Spleen (tissue), 7 donors: ENCODE measurements around the gene FUT9.

Experiments
- POLR2A ChIP-seq, 3 donors: fragments of 450-650 bp; IDR thresholded peaks; one replicate each; pipeline ENCODE4 v1.5.1; 2017; ENCODE audit warnings: antibody characterized with exemption in 3 of 3, mild to moderate bottlenecking in 1 of 3
- TF ChIP-seq, protein P1 (sequence below), 11 experiments: fragments of 200-600 bp in 7 of 11; fragments of 450-650 bp in 4 of 11; sonication (generic) in 4 of 11; IDR thresholded peaks in 8 of 11; conservative IDR thresholded peaks in 3 of 11; 1 replicate in 7 of 11; 2 replicates in 4 of 11; pipeline versions ENCODE4 v1.4.0 to v1.8.0; 2016 to 2021; ENCODE audit warnings: antibody characterized with exemption in 11 of 11, inconsistent platforms in 4 of 11, mild to moderate bottlenecking in 1 of 11
- donor health status: DM: no; HTN: no; CAD: no; lungs with moderate emphysema.
- donor health status: DM: no; HTN: no; CAD: no.
- donor health status: DM: no; HTN: no; CAD: no.

DNA sequence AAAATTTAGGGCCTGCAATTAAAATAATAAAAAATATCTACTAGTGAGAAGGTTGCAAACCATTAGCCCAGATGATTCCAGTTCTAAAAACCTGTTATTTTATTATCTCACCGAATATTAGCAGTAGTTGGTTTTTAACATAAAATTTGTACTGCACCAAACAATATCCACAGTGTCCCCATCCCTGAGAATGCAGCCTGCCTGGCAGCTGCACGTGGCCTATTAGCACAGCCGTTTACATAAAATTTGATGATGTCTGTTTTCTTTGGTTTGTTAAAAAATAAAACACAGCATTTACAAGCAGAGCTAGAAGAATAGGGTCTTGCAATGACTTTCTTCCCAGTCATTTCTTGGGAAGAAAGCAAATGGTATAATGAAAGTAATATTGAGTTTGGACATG, 58.2 kb downstream of the FUT9 start:
- TF ChIP-seq, protein P1, sequence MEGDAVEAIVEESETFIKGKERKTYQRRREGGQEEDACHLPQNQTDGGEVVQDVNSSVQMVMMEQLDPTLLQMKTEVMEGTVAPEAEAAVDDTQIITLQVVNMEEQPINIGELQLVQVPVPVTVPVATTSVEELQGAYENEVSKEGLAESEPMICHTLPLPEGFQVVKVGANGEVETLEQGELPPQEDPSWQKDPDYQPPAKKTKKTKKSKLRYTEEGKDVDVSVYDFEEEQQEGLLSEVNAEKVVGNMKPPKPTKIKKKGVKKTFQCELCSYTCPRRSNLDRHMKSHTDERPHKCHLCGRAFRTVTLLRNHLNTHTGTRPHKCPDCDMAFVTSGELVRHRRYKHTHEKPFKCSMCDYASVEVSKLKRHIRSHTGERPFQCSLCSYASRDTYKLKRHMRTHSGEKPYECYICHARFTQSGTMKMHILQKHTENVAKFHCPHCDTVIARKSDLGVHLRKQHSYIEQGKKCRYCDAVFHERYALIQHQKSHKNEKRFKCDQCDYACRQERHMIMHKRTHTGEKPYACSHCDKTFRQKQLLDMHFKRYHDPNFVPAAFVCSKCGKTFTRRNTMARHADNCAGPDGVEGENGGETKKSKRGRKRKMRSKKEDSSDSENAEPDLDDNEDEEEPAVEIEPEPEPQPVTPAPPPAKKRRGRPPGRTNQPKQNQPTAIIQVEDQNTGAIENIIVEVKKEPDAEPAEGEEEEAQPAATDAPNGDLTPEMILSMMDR (IDR thresholded peaks at IDR 0.05 in 8 of 11, conservative IDR thresholded peaks at IDR 0.05 in 3 of 11): no peak
- no peak for TF ChIP-seq POLR2A (IDR thresholded peaks at IDR 0.05)
